Measurements from ENCODE around the gene IL34.

DNA sequence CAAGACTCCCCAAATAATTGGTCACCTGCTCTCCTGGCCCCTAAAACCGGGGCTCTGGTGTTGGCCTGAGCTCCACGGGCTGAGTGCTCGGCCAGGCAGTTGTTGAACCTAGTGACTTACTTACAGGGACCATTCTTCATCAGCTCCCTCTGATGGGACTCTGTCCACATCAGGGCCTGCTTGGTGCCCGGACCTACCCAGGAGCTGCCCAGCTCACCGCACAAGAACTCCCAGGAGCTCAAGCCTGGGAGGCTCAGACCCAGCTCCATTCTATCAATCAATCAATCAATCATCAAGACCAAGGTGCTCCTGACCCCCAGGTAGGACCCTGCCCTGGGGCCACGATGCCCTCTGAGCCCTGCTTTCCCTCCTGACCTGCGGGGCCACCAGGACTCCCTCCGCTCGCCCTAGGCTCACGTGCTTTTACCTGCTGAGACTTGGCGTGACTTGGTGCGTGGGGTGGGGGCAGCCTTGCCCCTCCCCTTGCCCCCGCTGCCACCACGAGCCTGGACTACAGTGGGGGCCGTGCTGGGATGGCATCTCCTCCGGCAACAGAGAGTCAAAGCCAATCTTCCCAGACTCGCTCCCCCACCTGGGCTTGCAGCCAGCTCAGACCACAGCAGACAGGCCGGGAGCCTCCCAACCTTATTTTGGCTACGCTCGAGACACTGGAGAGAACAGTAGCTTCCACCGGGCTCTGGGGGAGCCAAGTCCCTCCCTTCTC lies 15.7 kb downstream of the IL34 start:
- TF ChIP-seq, protein P1, sequence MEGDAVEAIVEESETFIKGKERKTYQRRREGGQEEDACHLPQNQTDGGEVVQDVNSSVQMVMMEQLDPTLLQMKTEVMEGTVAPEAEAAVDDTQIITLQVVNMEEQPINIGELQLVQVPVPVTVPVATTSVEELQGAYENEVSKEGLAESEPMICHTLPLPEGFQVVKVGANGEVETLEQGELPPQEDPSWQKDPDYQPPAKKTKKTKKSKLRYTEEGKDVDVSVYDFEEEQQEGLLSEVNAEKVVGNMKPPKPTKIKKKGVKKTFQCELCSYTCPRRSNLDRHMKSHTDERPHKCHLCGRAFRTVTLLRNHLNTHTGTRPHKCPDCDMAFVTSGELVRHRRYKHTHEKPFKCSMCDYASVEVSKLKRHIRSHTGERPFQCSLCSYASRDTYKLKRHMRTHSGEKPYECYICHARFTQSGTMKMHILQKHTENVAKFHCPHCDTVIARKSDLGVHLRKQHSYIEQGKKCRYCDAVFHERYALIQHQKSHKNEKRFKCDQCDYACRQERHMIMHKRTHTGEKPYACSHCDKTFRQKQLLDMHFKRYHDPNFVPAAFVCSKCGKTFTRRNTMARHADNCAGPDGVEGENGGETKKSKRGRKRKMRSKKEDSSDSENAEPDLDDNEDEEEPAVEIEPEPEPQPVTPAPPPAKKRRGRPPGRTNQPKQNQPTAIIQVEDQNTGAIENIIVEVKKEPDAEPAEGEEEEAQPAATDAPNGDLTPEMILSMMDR (IDR thresholded peaks at IDR 0.05; ENCODE audit: low read length), result no peak
- TF ChIP-seq EZH2phosphoT487 (IDR thresholded peaks at IDR 0.05; ENCODE audit: low read length) (no peak), EZH2 (optimal IDR thresholded peaks at IDR 0.05; ENCODE audit: low read depth, low read length) (no peak)
